GM23248 (cell line): ENCODE measurements around the gene GSG1L.

Source experiments
- EZH2 ChIP-seq: fragments of 200-600 bp; sonication (generic); IDR thresholded peaks from 2 replicates; pipeline ENCODE4 v1.6.1; 2018; ENCODE audit warnings: antibody characterized with exemption, mild to moderate bottlenecking; ENCODE audit not compliant: insufficient read depth, poor library complexity, severe bottlenecking
- EZH2phosphoT487 ChIP-seq: fragments of 200-600 bp; sonication (generic); IDR thresholded peaks from 2 replicates; pipeline ENCODE4 v1.6.1; 2018; ENCODE audit warnings: antibody characterized with exemption, moderate library complexity, mild to moderate bottlenecking, low read depth; ENCODE audit not compliant: insufficient read depth

DNA sequence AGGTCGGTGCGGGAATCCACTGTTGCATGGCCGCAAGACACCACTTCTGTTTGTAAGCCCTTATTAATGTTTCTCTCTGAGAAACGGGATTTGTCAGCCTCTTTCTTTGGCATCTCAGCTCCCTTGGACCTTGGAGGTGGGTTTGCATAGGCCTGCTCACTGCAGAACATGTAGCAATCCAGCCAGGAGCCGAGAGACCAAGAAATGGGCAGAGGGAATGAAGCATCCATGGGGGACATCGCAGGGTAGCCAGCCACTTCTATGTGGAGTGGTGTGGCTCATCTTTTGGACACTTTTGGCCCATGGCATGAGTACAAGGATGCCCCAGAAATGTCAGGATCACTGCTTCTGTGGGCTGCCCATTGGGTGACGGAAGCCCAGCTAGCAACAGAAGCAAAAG is 79.4 kb downstream of the GSG1L start:
- no peak for TF ChIP-seq EZH2phosphoT487
- TF ChIP-seq EZH2, result no peak
